GM18511 (cell line): ENCODE measurements around the gene BTBD19.
"Not testable (repeated sequence)": the region's sequence is repeated elsewhere in the genome, so short reads cannot be mapped to it uniquely, and the experiment has no call there.

Experiments
- ATAC-seq: cut with Tn5 transposase; IDR thresholded peaks from one replicate; pipeline ENCODE4 v1.9.1; 2021; ENCODE audit warnings: mild to moderate bottlenecking, moderate library complexity; ENCODE audit not compliant: unreplicated experiment

The BTBD19 gene

DNA sequence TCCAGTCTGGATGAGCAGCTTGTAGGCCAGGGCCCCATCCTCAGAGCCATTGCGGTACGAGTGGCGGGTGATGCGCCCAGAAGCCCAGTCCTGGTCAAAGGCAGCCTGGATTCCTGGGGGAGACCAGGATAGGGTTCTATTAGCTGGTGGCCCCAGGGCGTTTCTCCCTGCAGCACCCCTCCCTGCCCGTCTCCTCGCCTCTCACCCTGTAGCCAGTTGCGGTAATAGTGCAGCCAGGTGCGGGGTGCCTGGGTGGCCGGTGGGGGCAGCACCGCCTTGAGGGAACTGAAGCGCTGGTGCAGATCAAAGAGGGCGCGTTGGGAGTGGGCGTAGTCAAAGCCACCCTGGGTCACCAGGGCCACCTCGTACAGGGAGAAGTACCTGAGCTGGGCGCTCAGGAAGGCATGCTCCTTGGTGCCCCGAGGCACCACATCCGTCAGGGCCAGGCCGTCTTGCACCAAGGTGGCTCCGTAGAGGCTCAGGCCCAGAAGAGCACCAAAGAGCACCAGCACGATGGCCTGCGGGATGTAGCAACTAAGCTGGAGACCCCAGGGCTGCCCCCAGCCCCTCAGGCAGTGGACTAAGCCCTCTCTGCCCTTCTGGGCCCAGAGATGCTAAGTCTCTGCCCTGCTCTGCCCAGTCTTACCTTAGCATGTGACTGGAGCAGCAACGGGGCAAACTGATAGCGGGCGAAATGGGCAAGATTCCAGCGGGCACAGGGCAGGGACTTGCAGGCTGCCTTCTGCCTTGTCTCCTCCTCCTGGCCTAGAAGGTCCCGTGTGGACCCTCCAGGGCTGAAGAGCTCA is 19.1 kb downstream of the BTBD19 start:
- ATAC-seq: no peak

DNA sequence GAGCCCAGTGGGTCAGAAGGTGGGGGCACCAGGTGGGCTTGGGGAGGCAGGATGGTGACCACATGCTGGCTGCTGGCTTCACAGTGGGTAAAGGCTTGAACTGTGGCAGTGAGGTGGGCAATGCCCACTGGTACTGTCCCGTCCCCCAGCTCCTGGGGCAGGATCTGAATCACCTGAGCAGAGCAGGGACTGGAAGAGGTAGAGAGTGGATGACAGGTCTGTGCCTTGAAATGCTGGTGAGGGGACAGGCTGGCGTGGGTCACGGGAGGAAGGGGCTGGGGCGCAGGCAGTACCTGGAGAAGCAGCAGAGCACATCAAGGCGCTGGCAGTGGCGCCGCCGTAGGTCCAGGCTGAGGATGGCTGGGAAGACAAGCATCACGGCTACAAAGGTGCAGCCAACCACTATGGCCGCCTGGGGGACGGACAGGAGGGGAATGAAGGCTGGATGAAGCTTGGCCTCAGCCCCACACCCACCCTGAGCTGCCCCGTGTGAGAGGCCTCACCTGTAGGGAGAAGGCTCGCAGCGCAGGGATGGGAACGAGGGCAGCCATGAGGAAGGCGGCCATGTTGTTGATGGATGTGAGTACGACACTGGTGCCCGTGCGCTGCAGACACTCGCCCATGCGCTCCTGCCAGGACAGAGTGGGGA is 19.8 kb downstream of the BTBD19 start:
- ATAC-seq: no peak

- no peak for ATAC-seq
Measured at GRCh38 chr1:44828841-44829440, 20.6 kb downstream of the BTBD19 start.

GRCh38 chr1:44829506-44830384 is 21.4 kb downstream of the BTBD19 start:
- no peak for ATAC-seq

- no peak for ATAC-seq
Measured at GRCh38 chr1:44830900-44831304, 22.6 kb downstream of the BTBD19 start.

- no peak for ATAC-seq
Measured at GRCh38 chr1:44831516-44831915, 23.2 kb downstream of the BTBD19 start.

- ATAC-seq: no peak
Measured at GRCh38 chr1:44832056-44832705, 23.9 kb downstream of the BTBD19 start.

DNA sequence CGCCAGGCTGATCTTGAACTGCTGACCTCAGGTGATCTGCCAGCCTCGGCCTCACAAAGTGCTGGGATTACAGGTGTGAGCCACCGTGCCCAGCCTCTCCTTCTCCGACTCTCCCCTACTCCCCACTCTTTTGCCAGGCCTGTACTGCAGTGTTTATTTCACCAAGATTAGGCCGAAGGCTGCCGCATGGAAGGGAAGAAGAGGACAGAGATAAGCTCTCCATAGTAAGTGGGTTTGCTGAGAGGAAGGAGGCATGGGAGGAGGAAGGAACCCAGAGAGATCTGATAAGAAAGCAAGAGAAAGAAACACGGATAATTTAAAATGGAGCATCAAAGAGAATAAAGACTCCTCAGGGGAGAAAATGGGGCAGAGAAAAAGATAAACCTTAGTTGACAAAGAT is 26.0 kb downstream of the BTBD19 start:
- no peak for ATAC-seq

DNA sequence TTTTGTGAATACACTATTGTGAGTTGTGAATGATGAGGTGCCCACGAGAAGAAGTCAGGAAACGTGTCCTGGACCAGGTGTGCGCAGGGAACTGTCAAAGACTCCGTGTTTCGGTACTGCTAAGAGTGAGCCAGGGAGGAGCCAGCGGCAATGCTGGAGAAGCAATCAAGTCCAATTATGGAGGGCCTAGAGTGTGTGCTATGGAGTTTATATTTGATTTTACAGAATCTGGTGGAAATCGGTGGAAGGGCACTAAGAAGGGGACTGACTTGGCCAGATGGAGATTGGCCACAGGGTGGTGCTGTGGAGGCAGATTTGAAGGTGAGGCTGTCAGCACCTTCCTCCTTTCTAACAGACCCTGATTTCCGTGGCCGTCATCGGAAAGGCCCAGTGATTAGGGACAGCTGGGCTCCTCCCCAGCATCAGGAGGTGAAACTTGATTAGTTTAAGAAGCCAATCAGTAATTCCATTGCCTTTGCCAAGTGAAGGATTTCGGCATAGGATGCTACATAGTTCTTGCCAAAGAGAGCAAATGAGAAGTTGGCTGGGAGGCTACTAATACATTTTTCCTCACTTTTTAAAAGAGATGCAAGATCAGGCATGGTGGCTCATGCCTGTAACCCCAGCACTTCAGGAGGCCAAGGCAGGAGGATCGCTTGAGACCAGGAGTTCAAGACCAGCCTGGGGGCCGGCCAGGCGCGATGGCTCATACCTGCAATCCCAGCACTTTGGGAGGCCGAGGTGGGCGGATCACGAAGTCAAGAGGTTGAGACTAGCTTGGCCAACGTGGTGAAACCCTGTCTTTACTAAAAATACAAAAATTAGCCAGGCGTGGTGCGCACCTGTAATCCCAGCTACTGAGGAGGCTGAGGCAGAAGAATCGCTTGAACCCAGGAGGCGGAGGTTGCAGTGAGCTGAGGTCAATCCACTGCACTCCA is 27.7 kb downstream of the BTBD19 start:
- peak; percentile 66 for ATAC-seq

DNA sequence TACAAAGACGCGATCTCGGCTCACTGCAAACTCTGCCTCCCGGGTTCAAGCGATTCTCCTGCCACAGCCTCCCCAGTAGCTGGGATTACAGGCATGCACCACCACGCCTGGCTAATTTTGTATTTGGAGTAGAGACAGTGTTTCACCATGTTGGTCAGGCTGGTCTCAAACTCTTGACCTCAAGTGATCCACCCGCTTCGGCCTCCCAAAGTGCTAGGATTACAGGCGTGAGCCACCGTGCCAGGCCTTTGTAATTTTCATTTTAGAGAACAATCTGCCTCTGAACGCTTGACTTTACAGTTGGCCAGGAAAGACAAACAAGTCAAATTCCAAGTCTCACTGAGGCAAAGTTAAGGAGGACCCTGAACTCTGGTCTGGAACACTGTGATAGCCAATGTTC is 30.0 kb downstream of the BTBD19 start:
- ATAC-seq: not testable (repeated sequence)

GRCh38 chr1:44839576-44839975 is 31.3 kb downstream of the BTBD19 start:
- ATAC-seq: no peak

- no peak for ATAC-seq
Measured at GRCh38 chr1:44842486-44842861, 34.2 kb downstream of the BTBD19 start.

- ATAC-seq: no peak
Measured at GRCh38 chr1:44842862-44843655, 34.7 kb downstream of the BTBD19 start, which contains the start of gene PTCH2. Gene PTCH2 (minus strand): TSS chr1:44843253. CDS start chr1:44842932, 321 bp downstream.

DNA sequence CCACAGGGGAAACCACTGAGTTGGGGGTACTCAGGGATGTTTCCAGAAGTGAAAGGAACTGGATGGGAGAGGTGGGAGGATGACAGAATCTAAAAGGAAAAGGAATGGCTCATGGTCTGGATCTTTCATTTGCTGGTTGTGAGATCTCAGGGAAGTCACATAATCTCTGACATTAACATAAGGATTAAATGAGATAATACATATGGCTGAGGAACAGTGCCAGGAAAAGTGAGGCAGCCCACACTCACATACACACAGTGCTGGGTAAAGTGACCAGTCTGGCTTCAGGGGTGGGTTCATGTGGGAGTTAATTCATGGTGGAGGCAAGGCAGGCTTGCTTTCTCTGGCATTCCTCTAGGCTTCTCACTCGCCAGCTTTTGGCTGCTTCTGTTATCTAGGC is 38.7 kb downstream of the BTBD19 start:
- ATAC-seq: no peak

GRCh38 chr1:44847845-44848244 is 39.5 kb downstream of the BTBD19 start:
- ATAC-seq: no peak

DNA sequence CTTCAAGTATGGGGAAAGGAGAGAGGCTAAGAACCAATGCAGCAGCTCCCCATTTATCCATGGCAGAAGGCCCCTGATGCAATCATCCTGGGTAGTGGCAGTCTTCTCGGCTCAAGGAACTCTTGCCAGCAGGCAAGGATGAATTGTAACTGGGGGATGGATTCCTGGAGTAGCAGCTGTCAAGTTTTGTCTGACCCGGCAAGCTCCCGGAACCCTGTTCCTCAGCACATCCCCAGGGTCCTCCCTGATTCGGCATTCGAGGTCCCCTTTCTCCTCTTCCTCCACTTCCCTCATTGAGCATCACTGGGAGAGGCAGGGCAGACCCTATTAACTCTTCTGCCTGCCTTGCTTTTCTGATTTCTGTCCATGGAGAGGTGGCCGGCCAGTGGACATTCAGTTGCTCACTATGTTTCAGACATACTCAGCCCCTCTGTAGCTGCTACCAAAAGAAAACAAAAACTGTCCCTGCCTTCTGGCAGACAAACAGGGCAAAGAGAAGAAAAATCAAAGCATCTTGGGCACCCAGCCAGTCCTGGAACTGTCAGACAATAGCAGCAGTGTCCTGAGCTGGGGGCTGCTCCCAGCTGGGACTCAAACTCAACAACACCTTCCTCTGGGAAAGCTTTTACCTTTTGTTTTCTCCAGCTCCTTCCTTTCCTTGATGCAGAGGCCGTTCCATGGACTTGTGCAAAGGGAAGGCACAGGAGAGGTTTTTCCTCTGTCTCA is 40.3 kb downstream of the BTBD19 start:
- ATAC-seq: no peak

DNA sequence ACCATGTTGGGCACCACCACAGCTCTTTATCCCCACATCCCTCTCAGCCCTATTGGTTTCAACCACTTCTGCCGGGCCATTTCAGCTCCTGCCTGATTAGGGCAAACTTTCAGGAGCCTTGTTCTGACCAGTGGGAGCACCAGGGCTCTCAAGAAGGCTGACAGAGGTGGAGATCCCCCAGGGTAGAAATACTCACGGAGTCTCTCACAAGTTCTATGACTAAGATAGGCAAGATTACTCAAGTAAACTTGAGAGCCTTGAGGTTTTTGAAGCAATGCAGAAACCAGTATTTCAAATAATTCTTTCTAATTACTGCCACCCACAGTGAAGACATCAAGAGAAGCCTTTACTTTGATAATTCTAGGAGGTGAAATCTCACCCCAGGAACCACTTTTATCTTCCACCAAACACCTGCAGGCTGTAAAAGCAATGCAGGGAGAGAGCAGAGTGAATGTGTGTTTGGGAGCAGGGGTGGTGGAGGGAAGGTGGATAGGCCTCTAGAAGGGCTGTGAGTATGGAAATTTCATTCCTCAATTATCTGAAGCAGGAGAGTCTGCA is 41.3 kb downstream of the BTBD19 start:
- no peak for ATAC-seq

GRCh38 chr1:44851308-44851707 is 43.0 kb downstream of the BTBD19 start:
- ATAC-seq: no peak
